Neutrophil (primary cell): ENCODE results near the gene NPAS3.

ENCODE experiments used
- H3K27ac ChIP-seq: fragments of 200-600 bp; sonication (generic); 2 replicates; pipeline ENCODE4 v1.5.1; 2016; ENCODE audit warnings: mild to moderate bottlenecking, moderate library complexity
- H3K27me3 ChIP-seq: fragments of 200-600 bp; sonication (generic); 2 replicates; pipeline ENCODE4 v1.6.0; 2016; ENCODE audit warnings: mild to moderate bottlenecking
- H3K36me3 ChIP-seq: fragments of 200-600 bp; sonication (generic); 2 replicates; pipeline ENCODE4 v1.5.1; 2017
- H3K4me1 ChIP-seq, 2 experiments: fragments of 200-600 bp in 1 of 2; sonication (generic) in 1 of 2; 1 replicate in 1 of 2; 2 replicates in 1 of 2; pipeline versions ENCODE4 v1.5.1 to v1.6.1; 2013 to 2016; ENCODE audit warnings: low read depth in 1 of 2, low read length in 1 of 2, mild to moderate bottlenecking in 1 of 2, moderate library complexity in 1 of 2; ENCODE audit not compliant: control insufficient read depth in 1 of 2, insufficient read depth in 1 of 2
- H3K4me3 ChIP-seq, 2 experiments: fragments of 200-600 bp in 1 of 2; sonication (generic) in 1 of 2; 1 replicate in 1 of 2; 2 replicates in 1 of 2; pipeline ENCODE4 v1.5.1; 2013 to 2016; ENCODE audit warnings: low read depth in 1 of 2, low read length in 1 of 2, mild to moderate bottlenecking in 1 of 2, moderate library complexity in 1 of 2
- H3K9me3 ChIP-seq: fragments of 200-600 bp; sonication (generic); 2 replicates; pipeline ENCODE4 v1.5.1; 2016
- CTCF ChIP-seq: fragments of 200-600 bp; sonication (generic); IDR thresholded peaks from 2 replicates; pipeline ENCODE4 v1.5.1; 2016; ENCODE audit warnings: antibody characterized with exemption

Gene NPAS3

GRCh38 chr14:33567731-33568130 is 629.1 kb downstream of the NPAS3 start:
- Histone ChIP-seq H3K4me1 (no peaks in the 10 kb centered on the region), H3K27me3 (no peaks in the 10 kb centered on the region), H3K36me3 (no peaks in the 10 kb centered on the region), H3K27ac (no peak overlapping the region), H3K4me3 (no peak overlapping the region), H3K9me3 (no peaks in the 10 kb centered on the region)
- TF ChIP-seq CTCF, result no peak

- H3K9me3 ChIP-seq, result no peaks in the 10 kb centered on the region
- no peak for TF ChIP-seq CTCF
- H3K36me3 ChIP-seq, result no peaks in the 10 kb centered on the region
- H3K27me3 ChIP-seq, result no peaks in the 10 kb centered on the region
- H3K4me1 ChIP-seq, result no peaks in the 10 kb centered on the region
- H3K4me3 ChIP-seq, result no peak overlapping the region
- no peak overlapping the region for H3K27ac ChIP-seq
Measured at GRCh38 chr14:33568935-33569579, 630.4 kb downstream of the NPAS3 start.

GRCh38 chr14:33569821-33570687 is 631.4 kb downstream of the NPAS3 start:
- H3K27me3 ChIP-seq, result no peaks in the 10 kb centered on the region
- TF ChIP-seq CTCF, result no peak
- H3K27ac ChIP-seq, result no peak overlapping the region
- no peaks in the 10 kb centered on the region for H3K36me3 ChIP-seq
- H3K9me3 ChIP-seq, result no peaks in the 10 kb centered on the region
- H3K4me3 ChIP-seq, result no peak overlapping the region
- H3K4me1 ChIP-seq, result no peaks in the 10 kb centered on the region

GRCh38 chr14:33570694-33571310 is 632.1 kb downstream of the NPAS3 start:
- no peaks in the 10 kb centered on the region for H3K27me3 ChIP-seq
- H3K4me3 ChIP-seq, result no peak overlapping the region
- H3K9me3 ChIP-seq, result no peaks in the 10 kb centered on the region
- H3K36me3 ChIP-seq, result no peaks in the 10 kb centered on the region
- no peak overlapping the region for H3K27ac ChIP-seq
- no peaks in the 10 kb centered on the region for H3K4me1 ChIP-seq
- TF ChIP-seq CTCF, result no peak

- no peak overlapping the region for H3K27ac ChIP-seq
- H3K36me3 ChIP-seq, result no peaks in the 10 kb centered on the region
- TF ChIP-seq CTCF, result no peak
- H3K4me1 ChIP-seq, result no peaks in the 10 kb centered on the region
- H3K4me3 ChIP-seq, result no peak overlapping the region
- no peaks in the 10 kb centered on the region for H3K27me3 ChIP-seq
- H3K9me3 ChIP-seq, result no peaks in the 10 kb centered on the region
Measured at GRCh38 chr14:33573301-33573880, 634.7 kb downstream of the NPAS3 start.
